GM19025 (cell line): ENCODE measurements around the gene SLC7A5.
"Not testable (repeated sequence)": the region's sequence is repeated elsewhere in the genome, so short reads cannot be mapped to it uniquely, and the experiment has no call there.

Experiments
- ATAC-seq: cut with Tn5 transposase; IDR thresholded peaks from one replicate; pipeline ENCODE4 v1.9.1; 2021; ENCODE audit warnings: mild to moderate bottlenecking, low read depth, moderate library complexity; ENCODE audit not compliant: unreplicated experiment

The SLC7A5 gene

DNA sequence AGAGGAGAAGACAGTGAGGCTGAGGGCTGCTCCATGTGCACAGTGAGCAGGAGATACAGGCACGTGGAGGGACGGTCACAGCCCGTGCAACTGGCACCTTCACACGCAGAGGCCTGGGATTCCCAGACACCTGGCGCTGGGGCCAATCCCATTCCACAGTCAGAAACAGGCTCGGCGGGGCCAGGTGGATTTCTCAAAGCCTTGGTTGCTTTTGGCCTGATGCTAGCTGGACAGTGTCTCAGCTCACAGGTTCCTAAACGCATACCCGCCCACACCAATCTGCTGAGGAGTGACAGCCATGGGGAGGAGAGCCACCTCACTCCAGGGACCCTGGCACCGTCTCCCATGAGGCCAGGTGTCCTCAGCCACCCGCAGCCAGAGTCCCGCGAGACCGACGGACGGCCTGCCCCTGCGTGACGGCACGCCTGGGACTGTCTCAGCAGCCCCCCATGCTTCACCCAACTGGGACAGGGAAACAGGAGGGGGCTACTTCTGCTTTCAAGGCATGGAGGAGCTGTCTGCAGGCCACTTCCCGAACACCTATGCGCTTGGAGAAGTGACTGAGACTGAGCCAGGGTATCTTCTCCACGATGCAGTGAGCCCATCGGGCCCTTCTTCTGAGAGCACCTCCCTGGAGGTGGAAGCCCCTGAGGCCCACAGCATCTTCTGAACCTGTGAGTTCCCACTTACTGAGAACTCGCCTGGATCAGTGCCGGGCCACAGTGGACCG, 6.5 kb downstream of the SLC7A5 start:
- ATAC-seq: not testable (repeated sequence)

DNA sequence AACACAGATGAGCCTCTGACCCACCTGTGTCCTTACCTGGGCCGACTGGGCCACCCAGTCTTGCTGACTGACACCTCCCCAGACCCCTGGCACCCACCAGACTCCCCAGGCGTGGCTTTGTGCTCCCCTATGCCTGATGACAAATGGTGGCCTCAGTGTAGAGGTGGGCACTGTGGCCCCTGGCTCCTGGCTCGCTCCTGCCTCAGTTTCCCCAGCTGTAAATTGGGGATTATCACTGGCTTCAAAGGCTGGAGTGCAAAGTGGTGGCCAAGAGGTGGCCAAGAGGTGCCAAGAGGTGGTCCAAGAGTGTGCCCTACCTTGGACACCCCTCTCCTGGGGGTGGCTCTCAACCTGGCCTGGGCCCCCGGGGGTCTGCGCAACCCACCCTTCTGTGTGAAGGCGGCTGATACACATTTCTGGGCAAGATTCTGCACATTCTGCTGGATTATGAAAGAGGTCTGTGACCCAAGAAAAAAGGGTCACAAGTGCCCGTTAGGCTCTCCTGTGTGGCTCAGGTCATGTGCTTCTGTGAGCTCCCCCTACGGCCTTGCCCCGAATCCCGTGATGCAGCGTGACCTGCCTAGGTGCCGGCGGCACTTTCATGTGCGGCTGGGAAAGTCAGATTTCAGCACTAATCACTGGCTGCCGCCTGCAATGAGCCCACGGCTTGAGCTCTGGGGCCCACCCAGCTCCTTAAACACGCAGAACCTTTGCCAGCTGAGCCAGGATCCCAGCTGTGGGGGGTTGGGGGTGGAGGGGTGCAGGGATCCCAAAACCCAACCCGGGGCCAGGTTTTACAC, 7.8 kb downstream of the SLC7A5 start:
- ATAC-seq: not testable (repeated sequence)

DNA sequence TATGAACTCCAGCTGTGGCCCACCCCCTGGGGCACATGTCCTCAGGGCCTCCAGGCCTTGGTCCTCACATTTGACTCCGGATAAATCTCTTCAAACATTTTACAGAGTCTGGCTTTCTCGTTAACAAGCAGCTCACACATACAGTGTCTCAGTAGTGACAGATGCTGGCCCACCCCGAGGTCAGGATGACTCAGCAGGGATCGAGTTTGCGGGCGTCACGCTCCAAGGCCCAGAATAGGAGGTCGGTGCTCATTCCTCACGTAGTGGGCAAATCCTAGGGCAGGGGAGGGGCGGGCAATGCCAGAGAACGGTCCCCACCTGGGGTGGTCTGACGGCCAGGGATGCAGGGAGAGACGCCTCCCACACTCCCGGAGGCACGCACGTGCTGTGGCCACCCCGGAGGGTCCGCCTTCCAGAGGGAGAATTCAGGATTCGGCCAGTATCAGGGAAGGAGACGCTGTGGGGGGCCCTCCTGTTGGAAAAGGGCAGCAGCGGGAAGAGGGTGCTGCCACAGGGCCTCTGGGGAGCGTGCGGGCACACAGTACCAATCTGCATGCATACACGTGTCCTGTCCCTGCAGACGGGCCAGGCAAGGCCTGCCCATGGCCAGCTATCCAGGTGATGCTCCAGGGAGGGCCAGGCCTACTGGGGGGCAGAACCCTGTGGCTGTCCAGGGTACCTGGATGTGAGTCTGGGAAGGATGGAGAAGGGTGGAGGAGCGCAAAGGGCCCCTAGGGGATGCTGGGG, 8.6 kb downstream of the SLC7A5 start:
- ATAC-seq: no peak

DNA sequence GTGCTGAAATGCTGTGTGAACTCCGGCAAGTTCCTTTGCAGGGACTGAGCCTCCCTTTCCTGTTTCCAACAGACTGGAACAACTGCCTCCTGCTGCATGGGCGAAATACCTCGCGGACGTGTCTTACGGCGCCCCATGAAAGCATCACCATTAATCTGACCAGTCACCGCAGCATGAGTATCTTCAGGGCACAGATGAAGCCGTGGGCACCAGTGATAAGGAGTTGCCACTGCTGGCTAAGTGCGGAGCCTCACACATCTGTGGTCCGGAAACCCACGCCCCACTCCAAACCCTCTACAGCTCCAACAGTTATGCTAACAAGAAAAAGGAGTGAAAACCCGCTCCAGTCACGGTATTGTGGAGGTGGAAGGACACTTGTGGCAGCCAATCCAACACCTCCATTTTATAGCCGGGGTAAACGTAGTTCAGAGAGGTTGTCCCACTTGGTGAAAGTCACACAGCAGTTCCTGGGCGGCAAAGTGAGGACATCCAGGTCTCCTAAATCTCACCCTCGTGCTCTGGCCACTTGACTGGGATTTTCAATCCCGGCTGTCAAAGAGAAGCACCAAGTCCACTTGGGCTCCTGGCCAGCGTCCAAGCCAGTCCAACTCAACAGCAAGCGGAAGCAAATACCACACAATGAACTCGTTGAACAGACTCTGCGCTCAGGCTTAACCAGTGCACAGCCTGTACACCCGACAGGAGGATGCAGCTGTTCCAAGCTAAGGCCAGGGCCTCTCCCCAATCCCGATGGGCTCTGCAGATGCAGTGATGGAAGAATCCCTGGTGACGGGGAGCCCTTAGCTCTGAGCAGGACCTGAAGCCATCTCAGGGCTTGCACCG, 10.9 kb downstream of the SLC7A5 start:
- not testable (repeated sequence) for ATAC-seq

DNA sequence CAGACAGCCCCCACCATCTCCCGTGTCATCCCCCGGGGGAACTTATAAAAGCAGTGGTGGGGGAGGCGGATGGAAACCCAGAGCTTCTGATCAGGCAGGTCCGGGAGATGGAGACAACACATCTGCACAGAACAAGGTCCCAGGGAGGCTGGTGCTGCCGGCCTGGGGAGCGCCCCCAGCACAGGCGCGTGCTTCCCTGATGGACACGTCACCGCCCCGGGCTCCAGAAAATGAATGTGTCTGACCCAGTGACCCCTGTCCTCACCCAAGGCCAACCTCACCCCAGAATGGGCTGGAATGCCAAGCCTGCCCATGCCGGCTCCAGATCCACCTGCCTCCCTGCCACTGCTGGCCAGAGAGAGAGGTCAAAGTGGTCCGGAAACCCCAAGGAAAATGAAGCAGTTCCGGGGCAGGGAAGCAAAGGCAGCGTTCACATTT, 12.5 kb downstream of the SLC7A5 start:
- no peak for ATAC-seq

DNA sequence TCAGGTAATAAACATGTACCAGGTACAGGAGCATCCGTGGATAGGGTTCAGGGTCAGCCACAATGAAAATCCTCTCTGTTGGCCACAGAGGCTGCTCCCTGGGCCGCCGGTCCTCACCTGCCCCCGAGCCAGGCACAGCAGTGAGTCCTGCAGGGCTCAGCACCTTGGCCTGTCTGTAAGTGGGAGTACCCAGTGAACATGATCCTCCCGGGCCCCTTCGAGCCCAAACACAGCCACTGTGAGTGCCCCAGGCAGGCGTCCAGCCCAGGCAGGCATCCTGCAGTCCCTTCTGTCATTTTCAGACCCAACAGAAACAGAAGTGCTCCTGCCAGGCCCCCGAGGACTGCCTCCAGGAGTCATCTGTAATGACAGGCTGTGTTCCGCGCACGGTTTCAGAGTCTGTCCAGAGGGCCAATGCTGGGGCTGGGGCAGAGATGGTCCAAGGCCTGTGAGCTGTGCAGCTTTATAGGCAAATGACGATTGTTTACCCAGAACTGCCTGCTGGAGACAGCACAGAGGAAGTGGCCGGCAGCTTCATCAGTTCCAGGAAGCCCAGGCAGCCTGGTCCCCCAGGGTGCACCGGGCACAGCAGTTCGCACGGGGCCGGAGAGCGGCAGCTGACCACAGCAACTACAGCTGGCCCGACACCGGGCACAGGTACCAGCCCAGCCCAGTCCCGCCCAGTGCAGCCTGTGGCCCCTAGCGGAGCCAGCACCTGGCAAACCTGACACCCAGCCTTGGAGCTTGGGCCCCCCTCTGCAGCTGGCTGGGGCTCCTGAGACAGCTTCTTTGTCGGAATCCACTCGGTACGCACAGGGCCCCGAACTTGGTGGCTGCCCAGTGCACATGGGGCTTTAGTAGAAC, 13.2 kb downstream of the SLC7A5 start:
- ATAC-seq: no peak

DNA sequence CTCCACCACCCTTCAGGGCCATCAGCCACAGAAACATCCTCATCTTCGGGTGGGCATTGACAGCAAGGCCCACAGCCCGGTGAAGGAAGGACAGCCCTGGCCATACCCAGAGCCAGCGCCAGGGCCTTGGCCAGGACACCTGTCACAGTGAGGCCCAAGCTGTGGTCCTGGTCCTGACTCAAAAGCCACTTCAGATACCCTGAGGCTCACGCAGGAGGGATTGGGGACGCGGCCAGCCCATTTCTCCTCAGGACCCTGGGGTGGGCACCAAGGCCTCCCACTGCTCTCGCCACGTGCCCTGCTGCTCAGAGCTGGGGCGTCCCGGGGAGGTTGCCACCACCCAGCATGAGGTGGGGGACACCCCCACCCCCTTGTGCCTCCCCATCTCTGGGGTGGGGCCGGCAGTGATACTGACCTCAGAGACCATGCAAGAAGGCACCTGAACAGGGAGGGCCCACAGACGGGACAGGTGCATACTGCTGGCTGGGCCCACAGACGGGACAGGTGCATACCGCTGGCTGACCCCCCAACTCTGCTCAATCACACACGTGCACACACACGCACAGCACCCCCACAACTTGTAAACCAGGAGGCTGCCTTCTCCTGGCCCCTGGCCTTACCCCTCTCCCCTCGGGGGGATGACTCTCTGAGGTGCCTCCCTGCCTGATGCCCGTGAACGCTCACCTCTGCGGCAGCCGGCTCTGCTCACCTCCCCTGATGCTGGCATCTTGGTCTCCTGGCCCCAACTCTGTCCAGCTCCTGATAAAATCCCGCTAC, 14.2 kb downstream of the SLC7A5 start:
- ATAC-seq: no peak

DNA sequence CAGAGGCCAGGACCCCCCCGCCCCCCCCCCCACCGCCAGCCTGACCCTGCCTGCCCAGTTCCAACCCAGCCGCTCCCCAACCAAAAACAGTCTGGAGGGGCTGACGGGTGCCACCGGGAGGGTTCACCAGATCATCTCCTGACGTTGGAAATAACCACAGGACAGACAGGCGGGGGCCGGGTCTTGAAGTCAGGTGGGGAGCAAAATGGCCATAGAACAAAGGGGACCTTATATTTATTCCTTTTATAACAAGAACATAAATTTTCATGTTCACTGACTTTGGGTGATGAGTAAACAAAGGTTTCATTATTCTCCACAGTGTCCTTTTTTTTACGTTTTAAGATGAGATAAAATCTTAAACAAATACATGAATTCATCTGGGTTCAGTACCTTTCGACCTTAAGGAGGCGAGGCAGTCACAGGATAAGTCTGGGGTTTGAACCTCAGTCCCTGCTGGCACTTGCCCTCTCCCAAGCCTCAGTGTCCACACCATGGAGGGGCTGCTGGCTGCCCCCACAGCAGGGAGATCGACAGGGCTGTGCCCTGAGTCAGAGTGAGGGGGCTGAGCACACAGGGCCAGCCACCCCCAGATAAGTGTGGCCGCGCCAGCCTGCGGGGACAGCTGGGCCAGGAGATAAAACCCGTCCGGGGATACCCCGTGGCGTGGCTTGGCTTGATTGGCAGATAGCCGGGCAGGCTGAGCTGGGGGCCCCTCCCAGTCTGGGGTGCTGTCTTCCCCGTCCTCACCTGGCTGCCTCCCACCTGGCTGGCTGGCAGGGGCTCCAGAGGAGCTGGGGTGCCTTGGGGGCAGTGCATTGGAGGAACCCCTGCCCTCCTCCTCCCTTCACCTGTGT, 15.0 kb downstream of the SLC7A5 start:
- ATAC-seq: no peak

DNA sequence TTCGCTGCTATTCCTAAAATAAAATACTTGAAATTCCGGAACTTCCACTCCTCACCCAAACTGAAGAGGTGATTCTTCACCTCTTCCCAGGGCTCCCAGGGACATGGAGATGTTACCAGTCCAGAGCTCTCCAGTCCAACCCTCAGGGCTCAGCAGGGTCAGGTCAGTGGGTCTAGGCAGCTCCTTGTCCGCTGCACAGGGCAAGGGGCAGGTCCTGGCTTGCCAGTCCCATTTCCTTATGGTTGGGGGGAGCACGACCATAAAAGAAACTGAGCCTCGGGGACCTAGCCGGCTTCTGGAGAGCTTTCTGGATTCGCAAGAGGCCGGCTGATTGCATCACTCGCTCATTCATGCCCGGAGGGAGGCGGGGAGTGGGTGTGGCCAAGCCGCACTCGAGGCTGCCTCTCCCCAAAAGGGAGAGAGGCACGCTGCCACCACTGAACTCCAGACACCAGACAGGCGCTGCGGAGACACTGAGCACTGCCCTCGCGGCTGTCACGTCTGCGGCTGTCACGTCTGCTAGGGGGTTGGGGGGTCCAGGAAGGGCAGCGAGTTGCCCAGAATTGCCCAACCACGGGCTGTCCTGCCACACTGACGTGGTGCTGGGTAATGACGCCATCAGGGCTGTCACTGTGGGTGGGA, 15.8 kb downstream of the SLC7A5 start:
- no peak for ATAC-seq

DNA sequence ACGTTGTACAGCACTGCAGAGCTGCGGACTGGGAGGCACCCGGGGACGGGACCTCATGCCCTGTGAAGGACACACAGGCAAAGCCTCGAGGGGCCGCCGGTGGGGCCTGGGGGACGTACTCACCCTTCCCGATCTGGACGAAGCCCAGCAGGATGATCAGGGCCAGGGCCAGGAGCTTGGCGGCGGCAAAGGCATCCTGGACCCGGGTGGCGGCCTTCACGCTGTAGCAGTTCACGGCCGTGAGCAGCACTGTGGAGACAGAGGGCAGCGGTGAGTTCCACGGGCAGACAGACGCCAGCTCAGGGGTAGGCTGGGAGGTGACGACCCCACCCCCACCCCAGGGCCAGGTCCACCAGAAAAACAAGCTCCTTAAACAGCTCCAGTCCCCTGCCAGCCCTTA, 17.7 kb downstream of the SLC7A5 start:
- no peak for ATAC-seq

DNA sequence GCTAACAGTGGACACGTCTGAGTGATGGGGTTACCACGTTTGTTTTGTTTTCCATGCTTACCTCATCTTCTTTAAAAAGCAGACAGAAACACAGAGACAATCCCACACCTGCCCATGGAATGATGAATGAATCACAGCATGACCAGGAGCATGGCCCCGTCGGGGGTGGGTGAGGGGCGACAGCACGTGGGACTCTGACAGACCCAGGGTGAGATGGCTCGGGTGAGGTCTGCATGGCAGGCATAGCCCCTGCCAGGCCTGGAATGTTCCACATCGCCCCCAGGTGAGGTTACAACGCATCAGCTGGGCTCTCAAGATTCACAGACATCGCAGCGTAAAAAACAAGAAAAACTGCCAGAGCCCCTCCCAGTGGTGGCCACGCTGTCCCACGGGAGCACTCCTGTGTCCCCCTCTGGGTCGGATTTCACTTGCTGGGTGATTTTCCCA, 18.1 kb downstream of the SLC7A5 start:
- no peak for ATAC-seq

DNA sequence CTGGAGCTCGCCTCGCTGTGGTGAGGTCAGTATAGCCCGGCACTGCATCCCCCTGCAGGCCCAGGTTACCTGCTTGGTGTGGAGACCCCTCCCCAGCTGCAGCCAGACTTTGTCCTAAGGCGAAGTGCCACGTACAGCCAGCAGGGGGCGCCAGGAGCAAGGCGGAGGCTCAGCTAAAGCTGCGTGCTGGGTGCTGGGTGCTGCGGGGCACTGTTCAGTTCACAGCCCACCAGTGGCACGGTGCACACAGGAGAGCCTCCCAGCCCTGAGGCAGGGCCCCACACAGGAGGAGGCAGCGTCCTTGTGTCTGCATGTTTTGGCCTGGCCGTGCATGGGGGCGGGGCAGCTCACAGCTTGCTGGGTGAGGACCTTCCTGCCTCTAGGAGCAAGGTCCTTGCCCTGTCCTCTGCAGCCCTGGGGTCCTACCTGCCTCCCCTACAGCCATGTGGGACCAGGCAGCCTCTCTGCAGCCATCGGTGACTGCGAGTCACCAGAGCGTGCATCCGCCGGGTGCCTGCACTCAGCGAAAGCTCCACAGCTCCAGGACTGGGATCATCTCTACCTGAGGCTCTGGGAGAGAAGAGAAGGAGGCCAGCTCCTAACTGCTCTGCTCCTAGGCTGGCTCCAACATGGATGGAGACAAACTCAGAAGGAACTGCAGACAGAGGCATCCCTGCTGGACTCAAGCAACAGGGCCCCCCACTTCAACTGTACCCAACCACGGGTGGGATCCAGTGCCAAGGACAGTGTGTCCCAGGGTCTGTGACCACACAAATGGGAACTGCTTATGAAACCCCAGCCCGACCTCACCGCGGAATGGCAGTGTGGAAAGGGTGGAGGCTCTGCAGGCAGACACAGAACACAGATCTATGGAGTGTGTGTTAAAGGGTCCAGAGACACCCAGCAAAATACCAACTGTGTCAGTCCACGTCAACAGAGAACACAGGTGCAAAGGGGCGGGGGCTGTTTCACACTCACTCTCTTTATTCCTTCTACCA, 19.0 kb downstream of the SLC7A5 start:
- ATAC-seq: no peak

DNA sequence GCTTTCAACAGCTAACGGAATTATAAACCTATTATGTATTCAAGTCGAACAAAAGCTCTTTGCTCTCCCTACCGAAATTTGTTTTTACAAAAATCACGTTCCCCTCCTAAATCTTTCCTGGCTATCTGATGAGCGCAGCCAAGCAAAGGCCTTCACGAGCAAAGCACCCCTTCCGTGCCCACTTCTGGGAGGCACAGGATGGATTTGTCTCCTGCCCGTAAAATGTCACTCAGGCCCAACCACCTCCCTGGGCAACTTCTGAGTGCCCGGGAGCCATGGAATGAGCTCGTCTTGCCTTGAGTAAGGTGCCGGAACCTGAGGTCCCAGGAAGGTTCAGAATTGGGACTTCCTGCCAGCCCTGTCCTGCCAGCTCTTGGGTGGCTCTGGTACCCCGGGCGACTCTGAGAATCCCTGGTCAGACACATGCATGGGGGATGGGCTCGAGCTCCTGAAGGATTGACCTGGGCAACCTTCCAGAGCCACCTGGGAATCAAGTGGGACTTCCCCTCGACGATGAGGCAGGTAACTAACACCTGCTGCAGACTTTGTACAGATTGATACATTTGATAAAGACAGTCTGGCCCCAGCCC, 19.8 kb downstream of the SLC7A5 start:
- no peak for ATAC-seq

DNA sequence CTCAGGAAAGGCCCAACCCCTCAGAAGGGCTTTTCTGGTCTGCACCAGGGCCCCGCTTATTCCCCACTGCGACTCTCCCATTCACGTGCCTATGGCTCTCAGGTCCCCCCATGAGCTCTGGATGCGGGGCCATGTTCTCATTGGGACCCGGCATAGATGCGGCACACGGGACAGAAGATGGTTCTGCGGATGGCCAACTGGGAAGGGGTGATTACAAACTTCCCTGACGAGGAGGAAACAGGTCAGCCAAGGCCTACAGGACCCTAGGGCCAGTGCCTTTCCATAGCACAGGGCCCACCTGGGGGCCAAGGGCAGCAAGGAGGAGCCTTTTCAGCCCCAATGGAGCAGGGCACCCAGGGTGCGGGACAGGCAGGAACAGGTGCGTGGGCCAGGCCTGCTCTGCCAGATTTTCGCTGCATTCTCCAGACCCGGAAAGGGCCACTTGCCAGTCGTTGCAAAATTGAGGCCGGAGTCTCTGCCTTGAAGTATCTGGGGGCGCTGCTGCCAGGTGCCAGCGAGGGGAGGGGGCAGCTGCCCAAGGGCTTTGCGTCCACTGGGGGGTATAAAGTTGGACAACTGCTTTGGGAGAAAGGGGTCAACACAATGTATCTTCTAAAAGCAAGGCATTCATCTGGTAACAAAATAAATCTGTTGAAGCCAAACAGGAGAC, 20.5 kb downstream of the SLC7A5 start:
- ATAC-seq: no peak
